Mucosa of descending colon (tissue), 3 donors: ENCODE measurements around the gene OLFM1. TPM values are rescaled to one million over a fixed set of nuclear protein-coding genes. Genes with fewer than 3 reads are reported as not detected.
"Not testable (repeated sequence)": the region's sequence is repeated elsewhere in the genome, so short reads cannot be mapped to it uniquely, and the experiment has no call there.

Experiments used
- ATAC-seq: fragments of 200-7000 bp; cut with Tn5 transposase; one replicate; pipeline ENCODE4 v1.9.1; 2020; ENCODE audit warnings: mild to moderate bottlenecking, moderate library complexity
- DNase-seq, 3 donors: peaks; one replicate each; pipeline ENCODE4 v3.0.0-alpha.2; 2020
- H3K36me3 ChIP-seq: fragments of 200-600 bp; one replicate; pipeline ENCODE4 v1.8.0; 2021; ENCODE audit warnings: low read depth, mild to moderate bottlenecking
- H3K4me1 ChIP-seq: fragments of 200-600 bp; one replicate; pipeline ENCODE4 v1.8.0; 2021; ENCODE audit warnings: low read depth, mild to moderate bottlenecking
- H3K4me3 ChIP-seq: fragments of 200-600 bp; one replicate; pipeline ENCODE4 v1.8.0; 2021; ENCODE audit warnings: mild to moderate bottlenecking
- H3K9me3 ChIP-seq: fragments of 200-600 bp; one replicate; pipeline ENCODE4 v1.8.0; 2021; ENCODE audit warnings: mild to moderate bottlenecking
- intact Hi-C, 2 donors: fragments of 100-400 bp; cut with DNase I in 1 of 2; cut with micrococcal nuclease in 1 of 2; formaldehyde crosslinking; loops; one replicate each; pipeline versions ENCODE4 v1.11.0 to v1.11.1; 2022; cut with DNase I, micrococcal nuclease
- total RNA-seq, 3 donors: library from RNA; stranded (reverse); fragmentation: NEBNext Ultra II Directional in 2 of 3; extraction: Animal tissue kit (Norgen Biotek cat#: 25700) in 2 of 3; gene quantifications; one replicate each; pipeline versions ENCODE4 v1.2.1 to v1.2.4, GENCODE V29; 2021 to 2023
- TF ChIP-seq, protein P1 (sequence below): fragments of 200-600 bp; IDR thresholded peaks from one replicate; pipeline ENCODE4 v1.8.0; 2022; ENCODE audit warnings: antibody characterized with exemption, mild to moderate bottlenecking
- donor health status: DM: no; HTN: no; CAD: no; lungs with moderate emphysema.
- donor health status: DM: no; HTN: no; CAD: no.
- donor health status: DM: no; HTN: yes; CAD: no.

OLFM1 gene
- total RNA-seq, 3 donors from 2014 or later, result 4.6 to 17.7 (median 13.9) TPM

DNA sequence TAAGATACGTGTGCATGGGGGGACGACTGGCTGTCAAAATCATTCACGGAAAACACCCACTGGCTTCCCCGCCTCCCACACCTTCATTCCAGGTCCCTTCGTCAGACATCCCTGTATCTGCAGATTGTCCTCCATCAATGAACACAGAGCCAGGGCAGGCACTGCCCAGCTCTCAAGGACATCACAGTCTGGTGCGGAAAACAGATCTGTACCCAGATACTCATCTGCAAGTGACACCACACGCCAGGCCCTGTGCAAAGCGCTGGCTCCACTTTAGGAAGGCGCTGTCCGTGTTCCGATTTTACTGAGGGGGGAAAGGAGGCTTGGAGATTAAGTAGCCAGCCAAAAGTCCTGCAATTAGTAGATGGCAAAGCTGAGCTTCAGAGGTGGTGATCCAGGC lies 72.3 kb downstream of the OLFM1 start:
- Histone ChIP-seq H3K9me3 (no peaks in the 10 kb centered on the region), H3K4me3 (no peak overlapping the region), H3K4me1 (no peaks in the 10 kb centered on the region), H3K36me3 (no peaks in the 10 kb centered on the region)
- TF ChIP-seq, protein P1, sequence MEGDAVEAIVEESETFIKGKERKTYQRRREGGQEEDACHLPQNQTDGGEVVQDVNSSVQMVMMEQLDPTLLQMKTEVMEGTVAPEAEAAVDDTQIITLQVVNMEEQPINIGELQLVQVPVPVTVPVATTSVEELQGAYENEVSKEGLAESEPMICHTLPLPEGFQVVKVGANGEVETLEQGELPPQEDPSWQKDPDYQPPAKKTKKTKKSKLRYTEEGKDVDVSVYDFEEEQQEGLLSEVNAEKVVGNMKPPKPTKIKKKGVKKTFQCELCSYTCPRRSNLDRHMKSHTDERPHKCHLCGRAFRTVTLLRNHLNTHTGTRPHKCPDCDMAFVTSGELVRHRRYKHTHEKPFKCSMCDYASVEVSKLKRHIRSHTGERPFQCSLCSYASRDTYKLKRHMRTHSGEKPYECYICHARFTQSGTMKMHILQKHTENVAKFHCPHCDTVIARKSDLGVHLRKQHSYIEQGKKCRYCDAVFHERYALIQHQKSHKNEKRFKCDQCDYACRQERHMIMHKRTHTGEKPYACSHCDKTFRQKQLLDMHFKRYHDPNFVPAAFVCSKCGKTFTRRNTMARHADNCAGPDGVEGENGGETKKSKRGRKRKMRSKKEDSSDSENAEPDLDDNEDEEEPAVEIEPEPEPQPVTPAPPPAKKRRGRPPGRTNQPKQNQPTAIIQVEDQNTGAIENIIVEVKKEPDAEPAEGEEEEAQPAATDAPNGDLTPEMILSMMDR, result no peak
- intact Hi-C loops, result no loop called here
- ATAC-seq (no peak), DNase-seq (no peak)

DNA sequence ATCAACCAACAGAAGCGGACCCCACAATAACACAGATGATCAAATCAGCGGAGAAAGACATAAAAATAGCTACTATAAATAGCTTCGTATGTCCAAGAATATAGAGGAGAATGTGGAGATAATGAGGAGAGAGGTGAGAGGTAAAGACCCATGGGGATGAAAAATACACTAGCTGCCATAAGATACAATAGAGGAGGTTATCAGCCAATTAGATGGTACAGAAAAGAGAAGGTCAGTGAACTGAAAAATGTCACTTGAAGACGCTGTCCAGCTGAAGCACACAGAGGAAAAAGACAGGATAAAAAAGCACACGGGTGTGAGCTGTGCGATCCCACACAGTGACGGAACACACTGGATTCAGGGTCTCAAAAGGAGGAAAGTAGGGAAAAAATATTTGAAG lies 73.4 kb downstream of the OLFM1 start:
- no peaks in the 10 kb centered on the region for H3K9me3 ChIP-seq
- H3K4me3 ChIP-seq, result no peak overlapping the region
- H3K36me3 ChIP-seq, result no peaks in the 10 kb centered on the region
- DNase-seq, result no peak
- intact Hi-C loops, result no loop called here
- TF ChIP-seq, protein P1, result no peak
- H3K4me1 ChIP-seq, result no peaks in the 10 kb centered on the region
- no peak for ATAC-seq

DNA sequence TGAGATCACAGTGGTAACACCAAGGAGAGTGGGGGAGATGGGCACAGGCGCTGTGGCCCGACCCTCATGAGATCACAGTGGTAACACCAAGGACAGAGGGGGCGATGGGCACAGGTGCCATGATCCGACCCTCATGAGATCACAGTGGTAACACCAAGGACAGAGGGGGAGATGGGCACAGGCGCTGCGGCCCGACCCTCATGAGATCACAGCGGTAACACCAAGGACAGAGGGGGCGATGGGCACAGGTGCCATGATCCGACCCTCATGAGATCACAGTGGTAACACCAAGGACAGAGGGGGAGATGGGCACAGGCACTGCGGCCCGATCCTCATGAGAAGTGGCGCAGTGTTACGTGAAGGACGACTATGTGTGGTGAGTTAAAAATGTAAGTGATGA lies 75.1 kb downstream of the OLFM1 start:
- H3K4me1 ChIP-seq, H3K4me3 ChIP-seq, ATAC-seq, DNase-seq, H3K9me3 ChIP-seq, intact Hi-C loops, H3K36me3 ChIP-seq: not testable (repeated sequence)

DNA sequence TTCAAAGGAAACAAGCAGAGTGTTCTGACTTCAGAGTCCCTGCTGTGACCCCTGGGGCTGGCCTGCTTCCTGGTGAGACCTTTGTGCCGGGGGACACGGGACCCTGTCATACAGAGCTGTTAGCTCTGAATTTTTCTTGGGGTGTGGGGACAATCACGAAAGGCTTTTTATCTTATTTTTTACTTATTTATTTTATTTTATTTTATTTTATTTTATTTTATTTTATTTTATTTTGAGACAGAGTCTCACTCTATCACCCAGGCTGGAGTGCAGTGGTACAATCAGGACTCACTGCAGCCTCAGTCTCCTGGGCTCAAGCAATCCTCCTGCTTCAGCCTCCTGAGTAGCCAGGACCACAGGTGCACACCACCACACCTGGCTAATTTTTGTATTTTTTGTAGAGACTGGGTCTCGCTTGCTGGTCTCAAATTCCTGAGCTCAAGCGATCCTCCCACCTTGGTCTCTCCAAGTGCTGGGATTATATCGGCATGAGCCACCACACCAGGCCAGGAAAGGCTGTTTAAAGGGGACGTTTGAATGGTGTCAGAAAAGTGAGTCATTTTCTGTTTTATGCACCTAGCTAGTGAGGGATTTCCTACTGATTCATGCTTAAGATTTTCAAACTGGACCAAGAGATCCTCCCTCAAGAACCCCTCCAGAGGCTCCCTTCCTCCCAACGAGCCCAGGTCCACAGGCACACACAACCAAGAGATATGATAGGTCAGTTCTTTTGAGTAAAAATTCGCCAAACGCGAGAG lies 75.7 kb downstream of the OLFM1 start:
- TF ChIP-seq, protein P1, result no peak

DNA sequence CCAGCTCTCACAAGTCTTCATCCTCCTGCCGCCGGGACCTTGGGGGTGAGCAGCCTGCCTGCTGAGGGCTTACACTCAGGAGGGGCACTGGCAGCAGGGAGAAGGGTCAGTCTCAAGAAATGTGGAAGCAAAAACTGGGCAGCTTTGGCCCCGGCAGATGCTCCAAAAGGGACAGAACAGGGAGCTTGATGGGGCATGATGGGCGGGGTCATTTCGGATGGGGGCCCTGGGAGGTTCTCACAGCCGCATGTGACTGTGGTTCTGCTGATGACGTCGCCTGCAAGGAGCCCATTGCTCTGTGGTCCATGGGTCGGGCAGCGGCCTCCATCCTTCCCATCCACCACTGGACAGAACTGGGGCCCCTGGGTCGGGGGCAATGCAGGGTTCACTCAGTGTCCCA lies 76.6 kb downstream of the OLFM1 start:
- H3K4me1 ChIP-seq, result no peaks in the 10 kb centered on the region
- TF ChIP-seq, protein P1, result no peak
- no peaks in the 10 kb centered on the region for H3K9me3 ChIP-seq
- no peak overlapping the region for H3K4me3 ChIP-seq
- intact Hi-C loops, result no loop called here
- DNase-seq (no peak), ATAC-seq (no peak)
- H3K36me3 ChIP-seq, result no peaks in the 10 kb centered on the region

More for the DNA sequence above, 75.7 kb downstream of the OLFM1 start:
- intact Hi-C loops, result no loop called here
- DNase-seq, result no peak
- Histone ChIP-seq H3K4me1 (no peaks in the 10 kb centered on the region), H3K36me3 (no peaks in the 10 kb centered on the region), H3K9me3 (no peaks in the 10 kb centered on the region), H3K4me3 (no peak overlapping the region)
- no peak for ATAC-seq

DNA sequence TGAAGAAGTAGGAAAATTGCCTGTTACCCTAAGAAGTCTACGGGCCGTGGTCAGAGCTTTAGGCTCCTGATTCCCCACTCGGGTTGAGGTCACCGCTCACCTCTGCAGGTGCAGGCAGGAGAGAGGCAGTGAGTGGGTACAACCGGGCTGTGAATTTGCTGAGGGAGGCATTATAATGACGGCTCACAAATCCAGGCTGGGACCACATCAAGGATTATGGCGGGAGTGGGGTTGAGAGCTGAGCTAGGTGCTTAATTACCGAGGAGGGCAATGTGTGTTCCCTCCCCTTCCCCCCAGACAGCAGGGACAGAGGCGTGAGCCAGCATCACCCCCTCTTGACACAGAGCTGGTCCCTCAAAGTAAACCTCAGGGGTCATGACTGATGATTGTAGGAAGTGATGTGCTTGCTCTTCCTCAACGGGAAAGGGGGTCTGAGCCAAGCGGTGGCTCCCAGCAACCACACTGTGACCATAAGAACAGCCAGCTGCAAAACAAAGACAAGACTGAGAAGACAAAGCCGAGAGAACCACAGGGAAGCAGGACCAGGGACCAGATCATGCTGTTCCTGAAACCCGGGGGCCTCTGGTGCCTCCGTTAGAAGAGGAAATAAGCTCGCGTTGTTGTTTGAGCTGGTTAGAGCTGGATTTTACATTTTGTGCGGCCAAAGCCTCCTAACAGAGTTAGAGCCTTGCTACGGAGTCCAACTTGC lies 77.7 kb downstream of the OLFM1 start:
- Histone ChIP-seq H3K4me3 (no peak overlapping the region), H3K4me1 (no peaks in the 10 kb centered on the region), H3K9me3 (no peaks in the 10 kb centered on the region), H3K36me3 (no peaks in the 10 kb centered on the region)
- DNase-seq (no peak), ATAC-seq (no peak)
- intact Hi-C loops, result no loop called here
- TF ChIP-seq, protein P1, result no peak
